ENCODE results near the gene PHIP. TPM values are rescaled to one million over a fixed set of nuclear protein-coding genes. Genes with fewer than 3 reads are reported as not detected.
A peak's percentile ranks its signal among the peaks of the same experiment; 100 is the strongest.

Gene PHIP
- total and polyA plus RNA-seq, 9 of the 15 experiments (the other 6 are each of a cell fraction or from before 2014, with no cell fraction given) = 8.1 to 36.3 (median 16.5) TPM

DNA sequence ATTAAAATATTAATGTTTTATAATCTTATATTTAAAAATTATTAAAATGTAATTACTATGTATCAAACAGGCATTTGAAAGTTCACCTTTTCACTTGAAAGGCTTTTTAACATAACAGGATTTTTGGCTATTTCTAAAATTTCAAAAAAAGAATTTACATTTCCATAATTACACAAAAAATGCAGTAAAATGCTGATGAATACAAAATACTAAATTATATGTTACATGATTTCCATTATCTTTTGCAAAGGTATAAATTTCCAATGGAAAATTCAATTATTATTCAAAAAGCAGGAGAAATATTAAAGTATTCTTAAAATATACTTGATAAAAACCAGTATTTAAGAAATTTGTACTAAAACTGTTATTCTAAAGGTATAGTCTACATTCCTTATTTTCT is 66.1 kb downstream of the PHIP start:
- H2AFZ ChIP-seq (ENCODE audit: low read depth, low read length) = no peak overlapping the region
- DNase-seq (ENCODE audit: extremely low read depth in 1 of 4, low spot score in 3 of 4) (no peak), ATAC-seq (no peak), FAIRE-seq (no peak)
- H3K9me3 ChIP-seq (replicated peaks; ENCODE audit: control insufficient read depth, insufficient read depth, low read depth, low read length) = no peaks in the 10 kb centered on the region
- intact Hi-C loops (cut with micrococcal nuclease) = no loop called here
- no peaks in the 10 kb centered on the region for H3K27me3 ChIP-seq (ENCODE audit: control insufficient read depth in 2 of 2, insufficient read depth in 2 of 2, low read length in 2 of 2)
- H3K79me2 ChIP-seq (ENCODE audit: control insufficient read depth, insufficient read depth, low read length) = no peaks in the 10 kb centered on the region
- H3K4me1 ChIP-seq (replicated peaks in 1 of 2; ENCODE audit: control insufficient read depth in 2 of 2, insufficient read depth in 2 of 2, low read length in 2 of 2) = no peaks in the 10 kb centered on the region
- no peaks in the 10 kb centered on the region for H4K20me1 ChIP-seq (replicated peaks; ENCODE audit: control insufficient read depth, insufficient read depth, low read length)
- H3K4me2 ChIP-seq (ENCODE audit: insufficient read depth, low read length) = no peak overlapping the region
- BruUV-seq (replicated peaks) = no TSS peak
- no peak overlapping the region for H3K27ac ChIP-seq (ENCODE audit: extremely low read depth, low read depth, low read length)
- TF ChIP-seq, protein P1, sequence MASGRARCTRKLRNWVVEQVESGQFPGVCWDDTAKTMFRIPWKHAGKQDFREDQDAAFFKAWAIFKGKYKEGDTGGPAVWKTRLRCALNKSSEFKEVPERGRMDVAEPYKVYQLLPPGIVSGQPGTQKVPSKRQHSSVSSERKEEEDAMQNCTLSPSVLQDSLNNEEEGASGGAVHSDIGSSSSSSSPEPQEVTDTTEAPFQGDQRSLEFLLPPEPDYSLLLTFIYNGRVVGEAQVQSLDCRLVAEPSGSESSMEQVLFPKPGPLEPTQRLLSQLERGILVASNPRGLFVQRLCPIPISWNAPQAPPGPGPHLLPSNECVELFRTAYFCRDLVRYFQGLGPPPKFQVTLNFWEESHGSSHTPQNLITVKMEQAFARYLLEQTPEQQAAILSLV (tag; IDR thresholded peaks at IDR 0.05) = no peak
- TF ChIP-seq FOXP1 (CRISPR knock-in tag; IDR thresholded peaks at IDR 0.05) = no peak
- no peak for TF ChIP-seq ZNF408 (CRISPR knock-in tag; IDR thresholded peaks at IDR 0.05; ENCODE audit: low read depth)
- no peak for TF ChIP-seq ZC3H11A (IDR thresholded peaks at IDR 0.05; ENCODE audit: low read depth, low read length)
- TF ChIP-seq ZNF316 (IDR thresholded peaks at IDR 0.05) = peak; percentile 78
- TF ChIP-seq SMARCE1 (IDR thresholded peaks at IDR 0.05) = no peak
- no peak for TF ChIP-seq ZBTB17 (CRISPR knock-in tag; IDR thresholded peaks at IDR 0.05)
- no peak for TF ChIP-seq MBD2 (IDR thresholded peaks at IDR 0.05; ENCODE audit: borderline replicate concordance, low read depth)
- TF ChIP-seq, protein P2, sequence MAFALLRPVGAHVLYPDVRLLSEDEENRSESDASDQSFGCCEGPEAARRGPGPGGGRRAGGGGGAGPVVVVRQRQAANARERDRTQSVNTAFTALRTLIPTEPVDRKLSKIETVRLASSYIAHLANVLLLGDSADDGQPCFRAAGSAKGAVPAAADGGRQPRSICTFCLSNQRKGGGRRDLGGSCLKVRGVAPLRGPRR (CRISPR knock-in tag; IDR thresholded peaks at IDR 0.05) = no peak
- TF ChIP-seq ZNF695 (CRISPR knock-in tag; IDR thresholded peaks at IDR 0.05) = no peak
- TF ChIP-seq BHLHE40 (IDR thresholded peaks at IDR 0.05; ENCODE audit: low read length) = no peak
- peak; percentile 29; the same call in 1 of the 2 replicates for TF ChIP-seq C11orf30 (IDR thresholded peaks at IDR 0.05; ENCODE audit: low read depth)
- TF ChIP-seq MXI1 (IDR thresholded peaks at IDR 0.05; ENCODE audit: low read depth, low read length) = no peak
- TF ChIP-seq, protein P3, sequence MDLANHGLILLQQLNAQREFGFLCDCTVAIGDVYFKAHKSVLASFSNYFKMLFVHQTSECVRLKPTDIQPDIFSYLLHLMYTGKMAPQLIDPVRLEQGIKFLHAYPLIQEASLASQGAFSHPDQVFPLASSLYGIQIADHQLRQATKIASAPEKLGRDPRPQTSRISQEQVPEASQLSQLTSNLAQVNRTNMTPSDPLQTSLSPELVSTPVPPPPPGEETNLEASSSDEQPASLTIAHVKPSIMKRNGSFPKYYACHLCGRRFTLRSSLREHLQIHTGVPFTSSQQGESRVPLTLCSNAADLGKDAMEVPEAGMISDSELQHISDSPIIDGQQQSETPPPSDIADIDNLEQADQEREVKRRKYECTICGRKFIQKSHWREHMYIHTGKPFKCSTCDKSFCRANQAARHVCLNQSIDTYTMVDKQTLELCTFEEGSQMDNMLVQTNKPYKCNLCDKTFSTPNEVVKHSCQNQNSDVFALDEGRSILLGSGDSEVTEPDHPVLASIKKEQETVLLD (IDR thresholded peaks at IDR 0.05) = no peak
- H3K4me3 ChIP-seq = no peak overlapping the region
- H3K36me3 ChIP-seq (ENCODE audit: control insufficient read depth, insufficient read depth, low read length) = peaks cover 85% of the 10 kb centered on the region; the same call in 2 of the 3 replicates
- H3K9me1 ChIP-seq (ENCODE audit: control insufficient read depth, insufficient read depth, low read length) = no peaks in the 10 kb centered on the region
- H3K9ac ChIP-seq (ENCODE audit: insufficient read depth in 1 of 2, low read depth in 2 of 2, low read length in 2 of 2) = no peak overlapping the region
- in situ Hi-C loops (cut with MboI) = no loop called here
- ChIA-PET CTCF (ENCODE audit: low intra/inter-chr PET ratio) (no interaction called here), POLR2A (no interaction called here)

Measured in K562 (cell line).